Activated effector memory CD4-positive, alpha-beta T cell treated with anti-CD3 and anti-CD28 coated beads, Interleukin-2, amount 50 U/mL, for 16 hours (primary cell): ENCODE results near the gene HIGD1A.

Source experiments
- DNase-seq: peaks from one replicate; pipeline ENCODE4 v3.0.0-alpha.2; 2020

Gene HIGD1A

GRCh38 chr3:42795621-42796181 lies 8.6 kb downstream of the HIGD1A start:
- no peak for DNase-seq

- no peak for DNase-seq
Observed at GRCh38 chr3:42790714-42791229, 13.5 kb downstream of the HIGD1A start.

- DNase-seq: no peak
Observed at GRCh38 chr3:42786631-42787030, 17.7 kb downstream of the HIGD1A start.

GRCh38 chr3:42786212-42786611 lies 18.1 kb downstream of the HIGD1A start:
- no peak for DNase-seq

GRCh38 chr3:42780892-42781700 lies 23.2 kb downstream of the HIGD1A start:
- DNase-seq: no peak

GRCh38 chr3:42780398-42780797 lies 23.9 kb downstream of the HIGD1A start:
- DNase-seq: no peak

- no peak for DNase-seq
Observed at GRCh38 chr3:42778644-42779043, 25.6 kb downstream of the HIGD1A start.

- no peak for DNase-seq
Observed at GRCh38 chr3:42773409-42773751, 30.9 kb downstream of the HIGD1A start.

GRCh38 chr3:42772670-42773408 lies 31.5 kb downstream of the HIGD1A start, which contains the start of gene CCDC13:
TSS of gene CCDC13 (minus strand) at chr3:42773253. CDS start at chr3:42758345, 14,908 bp downstream.
- DNase-seq: peak; percentile 93

- DNase-seq: no peak
Observed at GRCh38 chr3:42771271-42771670, 33.0 kb downstream of the HIGD1A start.

GRCh38 chr3:42769477-42770131 lies 34.7 kb downstream of the HIGD1A start:
- no peak for DNase-seq

- peak; percentile 14 for DNase-seq
Observed at GRCh38 chr3:42764561-42765295, 39.6 kb downstream of the HIGD1A start.

- DNase-seq: peak; percentile 17
Observed at GRCh38 chr3:42764115-42764514, 40.2 kb downstream of the HIGD1A start.

- DNase-seq: no peak
Observed at GRCh38 chr3:42763021-42763420, 41.3 kb downstream of the HIGD1A start.

- no peak for DNase-seq
Observed at GRCh38 chr3:42762046-42762724, 42.1 kb downstream of the HIGD1A start.

- peak; percentile 8 for DNase-seq
Observed at GRCh38 chr3:42758126-42758525, 46.2 kb downstream of the HIGD1A start.

GRCh38 chr3:42756681-42757213 lies 47.5 kb downstream of the HIGD1A start:
- DNase-seq: peak; percentile 10

- peak; percentile 58 for DNase-seq
Observed at GRCh38 chr3:42755681-42756578, 48.4 kb downstream of the HIGD1A start.

GRCh38 chr3:42753757-42754156 lies 50.5 kb downstream of the HIGD1A start:
- DNase-seq: peak; percentile 5

GRCh38 chr3:42752961-42753360 lies 51.3 kb downstream of the HIGD1A start:
- DNase-seq: peak; percentile 9
